Measurements from ENCODE around the gene AFMID.
A peak's percentile ranks its signal among the peaks of the same experiment; 100 is the strongest.

The AFMID gene

GRCh38 chr17:78184868-78185267 lies 2.3 kb upstream of the AFMID start:
- DNase-seq (ENCODE audit: low spot score in 2 of 2) (no peak), ATAC-seq (no peak)
- H3K4me1 Mint-ChIP-seq = peaks cover 37% of the 10 kb centered on the region
- H3K36me3 Mint-ChIP-seq = peaks cover 69% of the 10 kb centered on the region
- no peaks in the 10 kb centered on the region for H3K9me3 Mint-ChIP-seq
- H3K4me3 Mint-ChIP-seq = peak overlapping the region; percentile 74
- no peak overlapping the region for H3K27ac Mint-ChIP-seq

- peak overlapping the region; percentile 81 for H3K27ac Mint-ChIP-seq
- peaks cover 32% of the 10 kb centered on the region for H3K4me1 Mint-ChIP-seq
- H3K4me3 Mint-ChIP-seq = peak overlapping the region; percentile 74
- DNase-seq (ENCODE audit: low spot score in 2 of 2) = no peak
- ATAC-seq = peak; percentile 5
- H3K36me3 Mint-ChIP-seq = peaks cover 64% of the 10 kb centered on the region
- no peaks in the 10 kb centered on the region for H3K9me3 Mint-ChIP-seq
Observed at GRCh38 chr17:78185981-78186691, 1.0 kb upstream of the AFMID start.

- no peak for DNase-seq (ENCODE audit: low spot score in 2 of 2)
- Mint-ChIP-seq H3K4me1 (peaks cover 7% of the 10 kb centered on the region), H3K4me3 (no peak overlapping the region), H3K36me3 (peaks cover 60% of the 10 kb centered on the region), H3K9me3 (no peaks in the 10 kb centered on the region), H3K27ac (no peak overlapping the region)
- ATAC-seq = no peak
Observed at GRCh38 chr17:78196716-78197115, 9.6 kb downstream of the AFMID start.

DNA sequence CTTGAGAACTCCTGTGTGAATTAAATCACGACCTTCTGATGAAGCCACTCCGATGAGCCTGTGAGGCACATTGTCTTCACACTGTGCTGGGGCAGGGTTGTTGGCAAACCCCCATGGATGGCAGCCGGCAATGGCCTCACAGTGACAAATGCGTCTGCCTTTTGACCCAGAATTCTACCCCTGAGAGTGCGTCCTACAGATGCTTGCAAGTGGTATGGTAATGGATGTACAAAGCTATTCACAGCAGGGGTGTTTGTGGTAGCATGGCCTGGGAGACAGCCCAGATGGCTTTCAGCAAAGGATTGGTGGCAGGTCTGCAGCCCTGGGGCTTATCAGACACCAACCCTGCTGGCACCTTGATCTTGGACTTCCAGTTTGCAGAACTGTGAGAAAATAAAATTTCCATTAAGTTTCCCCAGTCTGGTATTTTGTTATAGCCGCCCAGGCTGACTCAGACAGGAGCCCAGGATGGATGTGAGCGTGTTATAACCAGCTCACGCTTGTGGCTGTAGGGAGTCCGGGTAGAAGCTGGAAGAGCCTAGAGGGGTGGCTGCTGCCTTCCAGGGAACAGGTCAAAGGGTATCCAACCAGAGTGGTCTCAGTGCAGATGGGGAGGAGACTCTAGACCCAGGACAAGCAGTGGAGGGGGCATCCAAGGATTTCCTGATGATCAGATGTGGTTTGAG lies 10.1 kb downstream of the AFMID start:
- Mint-ChIP-seq H3K4me1 (peaks cover 7% of the 10 kb centered on the region), H3K9me3 (no peaks in the 10 kb centered on the region), H3K27ac (peak overlapping the region; percentile 23), H3K4me3 (no peak overlapping the region), H3K36me3 (peaks cover 55% of the 10 kb centered on the region)
- DNase-seq (ENCODE audit: low spot score in 2 of 2) (no peak), ATAC-seq (no peak)

GRCh38 chr17:78200451-78200850 lies 13.3 kb downstream of the AFMID start:
- Mint-ChIP-seq H3K4me1 (peaks cover 7% of the 10 kb centered on the region), H3K4me3 (no peak overlapping the region), H3K36me3 (peaks cover 25% of the 10 kb centered on the region), H3K9me3 (no peaks in the 10 kb centered on the region), H3K27ac (no peak overlapping the region)
- ATAC-seq = no peak
- DNase-seq (ENCODE audit: low spot score in 2 of 2) = no peak

DNA sequence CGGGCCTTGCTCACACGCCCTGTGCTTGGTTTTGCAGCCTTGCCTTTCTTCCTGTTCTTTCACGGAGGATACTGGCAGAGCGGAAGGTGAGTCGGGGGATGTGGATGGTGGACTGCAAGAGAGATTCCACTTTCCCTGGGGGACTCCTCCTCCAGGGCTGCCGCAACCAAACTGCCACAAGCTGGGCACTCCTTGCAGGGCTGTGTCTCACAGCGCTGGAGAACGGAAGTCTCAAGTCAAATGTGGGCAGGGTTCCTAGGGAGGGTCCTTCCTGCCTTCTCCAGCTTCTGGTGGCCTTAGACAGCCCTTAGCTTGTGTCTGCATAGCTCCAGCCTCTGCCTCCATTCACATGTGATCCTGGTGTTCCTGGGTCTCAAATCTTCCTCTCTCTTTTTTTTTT lies 15.5 kb downstream of the AFMID start:
- no peak for ATAC-seq

DNA sequence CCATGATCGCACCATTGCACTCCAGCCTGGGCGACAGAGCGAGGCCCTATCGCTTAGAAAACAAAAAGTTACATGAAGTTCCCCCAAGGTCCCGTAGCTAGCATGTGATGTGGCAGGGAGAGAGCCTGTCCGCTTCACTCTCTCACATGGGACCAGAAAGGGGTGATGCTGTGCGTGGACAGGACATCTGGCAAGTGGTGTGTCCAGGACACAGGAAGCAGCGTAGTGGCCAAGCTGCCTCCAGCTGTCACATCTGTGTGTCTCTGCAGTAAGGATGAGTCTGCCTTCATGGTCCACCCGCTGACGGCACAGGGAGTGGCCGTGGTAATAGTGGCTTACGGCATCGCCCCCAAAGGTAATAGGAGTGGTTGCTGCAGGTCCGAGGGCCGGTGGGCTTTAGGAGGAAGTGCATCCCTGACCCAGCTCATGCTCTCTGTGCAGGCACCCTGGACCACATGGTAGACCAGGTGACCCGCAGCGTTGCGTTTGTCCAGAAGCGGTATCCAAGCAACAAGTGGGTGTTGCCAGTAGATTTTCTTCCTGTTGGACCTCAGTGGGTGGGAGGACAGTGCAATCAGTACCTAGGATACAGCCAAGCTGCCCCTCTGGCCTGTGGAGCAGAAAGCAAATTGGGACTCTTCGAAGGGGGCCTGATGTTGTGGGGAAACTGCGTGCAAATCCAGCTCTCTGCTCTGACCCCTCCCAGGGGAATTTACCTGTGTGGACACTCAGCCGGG lies 17.4 kb downstream of the AFMID start:
- H3K4me3 Mint-ChIP-seq = no peak overlapping the region
- DNase-seq (ENCODE audit: low spot score in 2 of 2) = no peak
- H3K9me3 Mint-ChIP-seq = no peaks in the 10 kb centered on the region
- no peak overlapping the region for H3K27ac Mint-ChIP-seq
- no peaks in the 10 kb centered on the region for H3K4me1 Mint-ChIP-seq
- H3K36me3 Mint-ChIP-seq = peaks cover 6% of the 10 kb centered on the region
- ATAC-seq = no peak

More for the DNA sequence above, 15.5 kb downstream of the AFMID start:
- no peak overlapping the region for H3K4me3 Mint-ChIP-seq
- H3K36me3 Mint-ChIP-seq = peaks cover 18% of the 10 kb centered on the region
- no peak for DNase-seq (ENCODE audit: low spot score in 2 of 2)
- H3K4me1 Mint-ChIP-seq = peaks cover 7% of the 10 kb centered on the region
- H3K9me3 Mint-ChIP-seq = no peaks in the 10 kb centered on the region
- H3K27ac Mint-ChIP-seq = no peak overlapping the region

DNA sequence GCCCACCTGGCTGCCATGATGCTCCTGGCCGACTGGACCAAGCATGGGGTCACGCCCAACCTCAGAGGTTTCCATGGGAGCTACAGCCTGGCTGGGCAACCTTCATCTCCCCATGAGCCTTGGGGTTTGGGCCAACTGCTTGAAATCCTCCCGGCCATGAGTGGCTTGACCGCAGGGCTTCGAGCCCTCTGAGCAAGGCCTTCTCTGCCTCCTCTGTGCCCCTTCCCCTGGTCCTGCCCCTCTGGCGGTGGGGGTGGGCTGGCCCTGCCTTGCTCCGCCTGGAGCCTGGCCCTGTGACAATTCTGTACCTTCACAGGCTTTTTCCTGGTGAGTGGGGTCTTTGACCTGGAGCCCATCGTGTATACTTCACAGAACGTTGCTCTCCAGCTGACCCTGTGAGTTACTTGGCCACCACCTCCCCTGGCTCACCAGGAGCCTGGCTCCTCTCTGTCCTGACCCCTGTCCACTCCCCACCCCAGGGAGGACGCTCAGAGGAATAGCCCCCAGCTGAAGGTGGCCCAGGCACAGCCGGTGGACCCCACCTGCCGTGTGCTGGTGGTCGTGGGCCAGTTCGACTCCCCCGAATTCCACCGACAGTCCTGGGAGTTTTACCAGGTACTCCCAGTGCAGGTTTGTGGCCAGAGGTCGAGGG lies 18.1 kb downstream of the AFMID start:
- no peak overlapping the region for H3K4me3 Mint-ChIP-seq
- H3K9me3 Mint-ChIP-seq = no peaks in the 10 kb centered on the region
- no peaks in the 10 kb centered on the region for H3K4me1 Mint-ChIP-seq
- no peak for DNase-seq (ENCODE audit: low spot score in 2 of 2)
- peaks cover 6% of the 10 kb centered on the region for H3K36me3 Mint-ChIP-seq
- ATAC-seq = no peak
- H3K27ac Mint-ChIP-seq = no peak overlapping the region

- ATAC-seq = no peak
- no peak overlapping the region for H3K4me3 Mint-ChIP-seq
Observed at GRCh38 chr17:78206298-78206697, 19.1 kb downstream of the AFMID start.

GRCh38 chr17:78208486-78208885 lies 21.3 kb downstream of the AFMID start:
- DNase-seq (ENCODE audit: low spot score in 2 of 2) (no peak), ATAC-seq (no peak)
- peaks cover 6% of the 10 kb centered on the region for H3K36me3 Mint-ChIP-seq
- no peaks in the 10 kb centered on the region for H3K4me1 Mint-ChIP-seq
- no peaks in the 10 kb centered on the region for H3K9me3 Mint-ChIP-seq
- no peak overlapping the region for H3K4me3 Mint-ChIP-seq
- no peak overlapping the region for H3K27ac Mint-ChIP-seq

More at GRCh38 chr17:78206298-78206697, 19.1 kb downstream of the AFMID start:
- Mint-ChIP-seq H3K36me3 (peaks cover 6% of the 10 kb centered on the region), H3K9me3 (no peaks in the 10 kb centered on the region), H3K27ac (no peak overlapping the region), H3K4me1 (no peaks in the 10 kb centered on the region)
- DNase-seq (ENCODE audit: low spot score in 2 of 2) = no peak

GRCh38 chr17:78210111-78210510 lies 22.9 kb downstream of the AFMID start:
- H3K27ac Mint-ChIP-seq = no peak overlapping the region
- no peak for ATAC-seq
- H3K9me3 Mint-ChIP-seq = no peaks in the 10 kb centered on the region
- peaks cover 7% of the 10 kb centered on the region for H3K36me3 Mint-ChIP-seq
- H3K4me1 Mint-ChIP-seq = no peaks in the 10 kb centered on the region
- DNase-seq (ENCODE audit: low spot score in 2 of 2) = no peak
- H3K4me3 Mint-ChIP-seq = no peak overlapping the region

- no peaks in the 10 kb centered on the region for H3K9me3 Mint-ChIP-seq
- ATAC-seq = no peak
- H3K36me3 Mint-ChIP-seq = peaks cover 17% of the 10 kb centered on the region
- H3K27ac Mint-ChIP-seq = no peak overlapping the region
- no peaks in the 10 kb centered on the region for H3K4me1 Mint-ChIP-seq
- DNase-seq (ENCODE audit: low spot score in 2 of 2) = no peak
- H3K4me3 Mint-ChIP-seq = no peak overlapping the region
Observed at GRCh38 chr17:78211032-78211431, 23.9 kb downstream of the AFMID start.

GRCh38 chr17:78214016-78214705 lies 27.0 kb downstream of the AFMID start, which contains the start of gene BIRC5:
BIRC5 (plus strand) TSS chr17:78214253; CDS start chr17:78214317, 64 bp downstream.
- Mint-ChIP-seq H3K9me3 (no peaks in the 10 kb centered on the region), H3K36me3 (peaks cover 42% of the 10 kb centered on the region), H3K27ac (peak within 1 kb of the TSS; percentile 88), H3K4me3 (peak within 1 kb of the TSS; percentile 81), H3K4me1 (no peaks in the 10 kb centered on the region)
- DNase-seq (ENCODE audit: low spot score in 2 of 2) (peak; percentile 94 to 96), ATAC-seq (peak; percentile 100)

DNA sequence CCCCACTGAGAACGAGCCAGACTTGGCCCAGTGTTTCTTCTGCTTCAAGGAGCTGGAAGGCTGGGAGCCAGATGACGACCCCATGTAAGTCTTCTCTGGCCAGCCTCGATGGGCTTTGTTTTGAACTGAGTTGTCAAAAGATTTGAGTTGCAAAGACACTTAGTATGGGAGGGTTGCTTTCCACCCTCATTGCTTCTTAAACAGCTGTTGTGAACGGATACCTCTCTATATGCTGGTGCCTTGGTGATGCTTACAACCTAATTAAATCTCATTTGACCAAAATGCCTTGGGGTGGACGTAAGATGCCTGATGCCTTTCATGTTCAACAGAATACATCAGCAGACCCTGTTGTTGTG lies 27.5 kb downstream of the AFMID start:
- DNase-seq (ENCODE audit: low spot score in 2 of 2) = no peak
- ATAC-seq = no peak
- H3K4me3 Mint-ChIP-seq = peak overlapping the region; percentile 81
- H3K36me3 Mint-ChIP-seq = peaks cover 48% of the 10 kb centered on the region
- H3K9me3 Mint-ChIP-seq = no peaks in the 10 kb centered on the region
- H3K27ac Mint-ChIP-seq = peak overlapping the region; percentile 88
- no peaks in the 10 kb centered on the region for H3K4me1 Mint-ChIP-seq
